ENCODE results near the gene RANBP6. TPM values are rescaled to one million over a fixed set of nuclear protein-coding genes. Genes with fewer than 3 reads are reported as not detected.

Gene RANBP6
- total and polyA plus RNA-seq, 2 donors (not counting 1 experiment from before 2014, with no cell fraction given), result 14.2 to 24.9 TPM

GRCh38 chr9:6055216-6055615 lies 39.8 kb upstream of the RANBP6 start:
- H3K4me3 ChIP-seq (replicated peaks in 1 of 4; ENCODE audit: control extremely low read depth in 1 of 4, insufficient read depth in 1 of 4, low read depth in 3 of 4, low read length in 4 of 4), result no peak overlapping the region
- no peaks in the 10 kb centered on the region for H3K27me3 ChIP-seq (ENCODE audit: control insufficient read depth, insufficient read depth, low read length)
- no peaks in the 10 kb centered on the region for H4K20me1 ChIP-seq (ENCODE audit: control insufficient read depth, extremely low read depth, insufficient read depth, low read length)
- H3K36me3 ChIP-seq (ENCODE audit: control insufficient read depth, insufficient read depth, low read length), result no peaks in the 10 kb centered on the region
- no peak overlapping the region for H2AFZ ChIP-seq (ENCODE audit: low read length)
- no peak overlapping the region for H3K27ac ChIP-seq (ENCODE audit: insufficient read depth, low read length)
- H3K4me2 ChIP-seq (ENCODE audit: extremely low read depth, insufficient read depth, low read length), result no peak overlapping the region
- H3K79me2 ChIP-seq (ENCODE audit: control insufficient read depth, insufficient read depth, low read length), result no peaks in the 10 kb centered on the region
- no peaks in the 10 kb centered on the region for H3K4me1 ChIP-seq (ENCODE audit: control insufficient read depth, extremely low read depth, insufficient read depth, low read length)
- no peaks in the 10 kb centered on the region for H3K9me3 ChIP-seq (ENCODE audit: control insufficient read depth, insufficient read depth, low read depth, low read length)
- DNase-seq (ENCODE audit: low read depth in 2 of 2), result peak; percentile 85 to 92
- TF ChIP-seq EZH2 (IDR thresholded peaks at IDR 0.05; ENCODE audit: low read length, missing control alignments), result no peak
- peak; percentile 52 to 62 for TF ChIP-seq CTCF (conservative IDR thresholded peaks at IDR 0.05 in 1 of 2, IDR thresholded peaks at IDR 0.05 in 1 of 2; ENCODE audit: low read depth in 1 of 2, low read length in 2 of 2)
- no peak overlapping the region for H3K9ac ChIP-seq (ENCODE audit: insufficient read depth, low read length)

GRCh38 chr9:6054280-6055099 lies 39.1 kb upstream of the RANBP6 start:
- no peak overlapping the region for H3K9ac ChIP-seq (ENCODE audit: insufficient read depth, low read length)
- no peak overlapping the region for H3K4me2 ChIP-seq (ENCODE audit: extremely low read depth, insufficient read depth, low read length)
- H3K4me1 ChIP-seq (ENCODE audit: control insufficient read depth, extremely low read depth, insufficient read depth, low read length), result no peaks in the 10 kb centered on the region
- no peaks in the 10 kb centered on the region for H3K27me3 ChIP-seq (ENCODE audit: control insufficient read depth, insufficient read depth, low read length)
- H3K79me2 ChIP-seq (ENCODE audit: control insufficient read depth, insufficient read depth, low read length), result no peaks in the 10 kb centered on the region
- no peak overlapping the region for H2AFZ ChIP-seq (ENCODE audit: low read length)
- TF ChIP-seq CTCF (conservative IDR thresholded peaks at IDR 0.05 in 1 of 2, IDR thresholded peaks at IDR 0.05 in 1 of 2; ENCODE audit: low read depth in 1 of 2, low read length in 2 of 2), result peak; percentile 79 to 82
- TF ChIP-seq EZH2 (IDR thresholded peaks at IDR 0.05; ENCODE audit: low read length, missing control alignments), result no peak
- DNase-seq (ENCODE audit: low read depth in 2 of 2), result peak; percentile 56 to 73
- H3K4me3 ChIP-seq (replicated peaks in 1 of 4; ENCODE audit: control extremely low read depth in 1 of 4, insufficient read depth in 1 of 4, low read depth in 3 of 4, low read length in 4 of 4), result no peak overlapping the region
- no peaks in the 10 kb centered on the region for H4K20me1 ChIP-seq (ENCODE audit: control insufficient read depth, extremely low read depth, insufficient read depth, low read length)
- H3K36me3 ChIP-seq (ENCODE audit: control insufficient read depth, insufficient read depth, low read length), result no peaks in the 10 kb centered on the region
- H3K9me3 ChIP-seq (ENCODE audit: control insufficient read depth, insufficient read depth, low read depth, low read length), result no peaks in the 10 kb centered on the region
- no peak overlapping the region for H3K27ac ChIP-seq (ENCODE audit: insufficient read depth, low read length)

- Histone ChIP-seq H3K9ac (ENCODE audit: insufficient read depth, low read length) (no peak overlapping the region), H3K4me1 (ENCODE audit: control insufficient read depth, extremely low read depth, insufficient read depth, low read length) (no peaks in the 10 kb centered on the region), H3K36me3 (ENCODE audit: control insufficient read depth, insufficient read depth, low read length) (no peaks in the 10 kb centered on the region), H3K79me2 (ENCODE audit: control insufficient read depth, insufficient read depth, low read length) (no peaks in the 10 kb centered on the region), H3K9me3 (ENCODE audit: control insufficient read depth, insufficient read depth, low read depth, low read length) (no peaks in the 10 kb centered on the region), H3K27me3 (ENCODE audit: control insufficient read depth, insufficient read depth, low read length) (no peaks in the 10 kb centered on the region), H2AFZ (ENCODE audit: low read length) (no peak overlapping the region), H4K20me1 (ENCODE audit: control insufficient read depth, extremely low read depth, insufficient read depth, low read length) (no peaks in the 10 kb centered on the region), H3K4me3 (replicated peaks in 1 of 4; ENCODE audit: control extremely low read depth in 1 of 4, insufficient read depth in 1 of 4, low read depth in 3 of 4, low read length in 4 of 4) (no peak overlapping the region), H3K4me2 (ENCODE audit: extremely low read depth, insufficient read depth, low read length) (no peak overlapping the region), H3K27ac (ENCODE audit: insufficient read depth, low read length) (no peak overlapping the region)
- DNase-seq (ENCODE audit: low read depth in 2 of 2), result no peak
- TF ChIP-seq EZH2 (IDR thresholded peaks at IDR 0.05; ENCODE audit: low read length, missing control alignments) (no peak), CTCF (conservative IDR thresholded peaks at IDR 0.05 in 1 of 2, IDR thresholded peaks at IDR 0.05 in 1 of 2; ENCODE audit: low read depth in 1 of 2, low read length in 2 of 2) (no peak)
Measured at GRCh38 chr9:6052293-6052919, 37.0 kb upstream of the RANBP6 start.
